Measurements from ENCODE around the gene PIMREG.

DNA sequence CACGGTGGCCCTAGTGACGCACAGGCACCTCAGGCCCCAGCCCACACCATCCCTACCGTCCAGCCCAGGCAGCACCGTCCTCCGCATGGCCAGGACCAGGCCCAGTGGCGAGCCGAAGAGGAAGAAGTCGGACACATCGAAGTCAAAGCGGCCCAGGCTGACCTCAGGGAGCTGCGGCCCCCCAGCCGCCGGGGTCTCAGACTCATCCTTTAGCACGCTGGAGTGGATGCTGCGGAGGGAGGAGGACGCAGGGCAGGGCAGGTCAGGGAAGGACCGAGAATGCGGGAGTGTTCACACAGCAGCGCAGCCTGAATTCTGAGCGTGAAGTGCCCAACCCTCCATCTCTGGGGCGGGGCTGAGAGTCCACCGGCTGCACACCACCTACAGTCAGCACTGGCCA is 30.1 kb downstream of the PIMREG start:
- TF ChIP-seq, protein P1, sequence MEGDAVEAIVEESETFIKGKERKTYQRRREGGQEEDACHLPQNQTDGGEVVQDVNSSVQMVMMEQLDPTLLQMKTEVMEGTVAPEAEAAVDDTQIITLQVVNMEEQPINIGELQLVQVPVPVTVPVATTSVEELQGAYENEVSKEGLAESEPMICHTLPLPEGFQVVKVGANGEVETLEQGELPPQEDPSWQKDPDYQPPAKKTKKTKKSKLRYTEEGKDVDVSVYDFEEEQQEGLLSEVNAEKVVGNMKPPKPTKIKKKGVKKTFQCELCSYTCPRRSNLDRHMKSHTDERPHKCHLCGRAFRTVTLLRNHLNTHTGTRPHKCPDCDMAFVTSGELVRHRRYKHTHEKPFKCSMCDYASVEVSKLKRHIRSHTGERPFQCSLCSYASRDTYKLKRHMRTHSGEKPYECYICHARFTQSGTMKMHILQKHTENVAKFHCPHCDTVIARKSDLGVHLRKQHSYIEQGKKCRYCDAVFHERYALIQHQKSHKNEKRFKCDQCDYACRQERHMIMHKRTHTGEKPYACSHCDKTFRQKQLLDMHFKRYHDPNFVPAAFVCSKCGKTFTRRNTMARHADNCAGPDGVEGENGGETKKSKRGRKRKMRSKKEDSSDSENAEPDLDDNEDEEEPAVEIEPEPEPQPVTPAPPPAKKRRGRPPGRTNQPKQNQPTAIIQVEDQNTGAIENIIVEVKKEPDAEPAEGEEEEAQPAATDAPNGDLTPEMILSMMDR (IDR thresholded peaks at IDR 0.05) = no peak
- TF ChIP-seq POLR2A (IDR thresholded peaks at IDR 0.05) = no peak
- TF ChIP-seq POLR2AphosphoS5 (IDR thresholded peaks at IDR 0.05) = no peak
- TF ChIP-seq EP300 (IDR thresholded peaks at IDR 0.05) = no peak

Measured in suprapubic skin (tissue), 4 donors.